Measurements from ENCODE around the gene PAK6.

Gene PAK6

GRCh38 chr15:40287968-40288367 is 49.1 kb downstream of the PAK6 start:
- Histone ChIP-seq H3K9me3 (no peaks in the 10 kb centered on the region), H3K4me3 (no peak overlapping the region), H3K27me3 (peaks cover 1 to 35% of the 10 kb centered on the region in 2 donors), H3K27ac (no peak overlapping the region), H3K36me3 (no peaks in the 10 kb centered on the region), H3K4me1 (peaks cover 0 to 22% (median 15%) of the 10 kb centered on the region in 4 donors)
- no peak for TF ChIP-seq CTCF (IDR thresholded peaks at IDR 0.05)
- intact Hi-C loops (cut with DNase I; ENCODE audit: low total_unique reads) = loop anchor here (10.0 kb wide), 1 partner anchor 77 kb away; no protein-coding TSS in a partner anchor
- no peak for DNase-seq

GRCh38 chr15:40289140-40289775 is 50.4 kb downstream of the PAK6 start:
- Histone ChIP-seq H3K27ac (no peak overlapping the region), H3K9me3 (no peaks in the 10 kb centered on the region), H3K36me3 (no peaks in the 10 kb centered on the region), H3K4me3 (no peak overlapping the region), H3K4me1 (peaks cover 0 to 14% (median 12%) of the 10 kb centered on the region in 4 donors), H3K27me3 (peaks cover 0 to 34% of the 10 kb centered on the region in 2 donors)
- no peak for DNase-seq
- intact Hi-C loops (cut with DNase I; ENCODE audit: low total_unique reads) = loop anchor here (10.0 kb wide), 1 partner anchor 76 kb away; no protein-coding TSS in a partner anchor
- no peak for TF ChIP-seq CTCF (IDR thresholded peaks at IDR 0.05)

DNA sequence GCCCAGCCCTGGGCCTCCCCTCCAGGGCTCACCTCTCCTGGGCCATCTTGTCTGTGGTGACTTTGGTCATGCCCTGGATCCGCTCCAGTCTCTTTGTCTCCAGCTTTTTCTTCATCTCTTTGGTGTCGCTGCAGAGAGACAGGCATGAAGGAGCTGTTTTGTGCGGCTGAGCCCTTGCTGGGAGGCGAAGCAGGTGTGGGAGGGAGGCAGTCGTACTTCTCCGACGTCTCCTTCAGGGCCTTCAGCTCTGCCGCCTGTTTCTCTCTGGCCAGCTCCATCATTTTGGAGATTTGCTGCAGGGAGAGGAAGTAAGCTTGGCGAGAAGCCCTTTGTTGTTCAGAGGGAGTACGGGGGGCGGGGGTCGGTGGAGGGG is 51.7 kb downstream of the PAK6 start:
- H3K36me3 ChIP-seq = no peaks in the 10 kb centered on the region
- H3K4me1 ChIP-seq = peaks cover 0 to 14% (median 12%) of the 10 kb centered on the region in 4 donors
- H3K27ac ChIP-seq = no peak overlapping the region
- no peaks in the 10 kb centered on the region for H3K9me3 ChIP-seq
- peaks cover 0 to 39% of the 10 kb centered on the region in 2 donors for H3K27me3 ChIP-seq
- intact Hi-C loops (cut with DNase I; ENCODE audit: low total_unique reads) = no loop called here
- TF ChIP-seq CTCF (IDR thresholded peaks at IDR 0.05) = no peak
- no peak for DNase-seq
- peak overlapping the region in 1 of 2 donors; percentile 46 for H3K4me3 ChIP-seq

DNA sequence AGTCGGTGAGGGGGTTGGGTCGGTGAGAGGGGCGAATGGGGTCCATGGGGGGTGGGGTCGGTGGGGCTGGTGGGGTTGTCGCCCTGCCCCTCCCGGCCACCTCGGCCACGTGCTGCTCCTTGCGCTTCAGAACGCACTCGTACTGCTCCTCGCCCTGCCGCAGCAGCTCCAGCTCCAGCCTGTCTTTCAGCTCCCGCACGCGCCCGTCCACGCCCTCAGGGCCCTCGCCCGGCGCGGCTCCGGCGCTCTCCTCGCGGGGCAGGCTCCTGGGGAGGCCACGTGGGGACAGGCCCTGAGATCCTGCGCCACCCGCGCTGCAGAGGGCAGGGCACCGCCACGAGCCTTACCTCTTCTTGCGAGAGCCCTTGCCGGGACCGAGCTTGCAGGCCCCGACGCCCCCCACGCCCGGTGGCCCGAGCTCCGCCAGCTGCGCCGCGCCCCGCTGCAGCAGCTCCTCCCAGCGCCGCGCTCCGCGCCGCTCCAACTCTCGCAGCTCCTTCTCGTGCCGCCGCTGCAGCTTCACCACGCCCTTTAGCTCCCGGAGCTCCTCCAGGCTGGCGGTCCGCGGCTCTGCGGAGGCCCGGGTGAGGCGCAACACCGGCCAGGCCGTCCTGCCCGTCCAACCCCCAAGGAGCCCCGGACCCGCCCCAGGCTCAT is 52.2 kb downstream of the PAK6 start:
- H3K9me3 ChIP-seq = no peaks in the 10 kb centered on the region
- H3K27me3 ChIP-seq = peaks cover 0 to 39% of the 10 kb centered on the region in 2 donors
- no peak overlapping the region for H3K27ac ChIP-seq
- DNase-seq = no peak
- intact Hi-C loops (cut with DNase I; ENCODE audit: low total_unique reads) = no loop called here
- H3K36me3 ChIP-seq = no peaks in the 10 kb centered on the region
- TF ChIP-seq CTCF (IDR thresholded peaks at IDR 0.05) = no peak
- peak overlapping the region; percentile 31 to 46 for H3K4me3 ChIP-seq
- H3K4me1 ChIP-seq = peaks cover 0 to 14% (median 12%) of the 10 kb centered on the region in 4 donors

DNA sequence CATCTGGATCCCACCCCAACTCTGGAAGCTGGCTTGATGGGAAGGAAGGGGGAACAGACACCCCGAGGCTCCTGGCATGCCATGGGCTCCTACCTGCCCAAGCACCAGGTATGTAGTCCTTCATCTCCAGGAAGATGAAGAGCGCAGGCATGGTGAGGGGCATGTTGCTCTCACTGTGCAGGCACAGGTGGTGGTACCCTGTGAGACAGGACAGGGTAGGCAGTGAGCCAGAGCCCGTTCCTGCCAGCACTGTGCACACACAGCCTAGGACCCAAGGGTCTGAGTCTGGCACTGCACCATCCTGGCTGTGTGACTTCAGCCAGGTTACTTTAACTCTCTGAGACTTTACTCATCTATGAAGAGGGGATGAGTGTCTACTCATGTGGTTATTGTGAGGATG is 53.4 kb downstream of the PAK6 start:
- Histone ChIP-seq H3K9me3 (no peaks in the 10 kb centered on the region), H3K36me3 (no peaks in the 10 kb centered on the region), H3K27me3 (peaks cover 0 to 41% of the 10 kb centered on the region in 2 donors), H3K4me1 (peaks cover 0 to 14% (median 12%) of the 10 kb centered on the region in 4 donors), H3K27ac (no peak overlapping the region), H3K4me3 (no peak overlapping the region)
- DNase-seq = no peak
- no peak for TF ChIP-seq CTCF (IDR thresholded peaks at IDR 0.05)
- intact Hi-C loops (cut with DNase I; ENCODE audit: low total_unique reads) = no loop called here

Measured in tibial artery (tissue), 4 donors.